ENCODE data around the gene MAML2. TPM values are rescaled to one million over a fixed set of nuclear protein-coding genes. Genes with fewer than 3 reads are reported as not detected.

MAML2 gene
- total and polyA plus RNA-seq, 2 of the 13 experiments (the other 11 are each of a cell fraction or from before 2014, with no cell fraction given): 2.3 to 25.9 TPM

DNA sequence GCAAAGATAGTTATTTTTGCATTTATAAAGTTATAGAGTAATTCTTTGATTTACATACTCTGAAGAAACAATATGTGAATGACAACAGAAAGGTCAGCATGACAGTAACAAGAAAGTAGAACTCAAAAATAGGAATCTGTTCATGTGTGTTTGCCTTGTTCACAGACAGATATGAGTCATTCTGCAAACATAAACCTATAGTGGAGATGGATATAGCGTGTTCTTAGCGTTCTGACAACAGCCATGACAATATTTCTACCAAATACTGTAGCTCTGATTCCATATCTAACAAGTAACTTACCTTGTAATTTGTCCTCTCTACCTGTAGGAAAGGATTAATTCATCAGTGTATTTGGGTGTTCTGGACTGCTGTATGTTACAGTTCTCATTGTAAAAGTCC is 210.6 kb downstream of the MAML2 start (continued):
- TF ChIP-seq, protein P1, sequence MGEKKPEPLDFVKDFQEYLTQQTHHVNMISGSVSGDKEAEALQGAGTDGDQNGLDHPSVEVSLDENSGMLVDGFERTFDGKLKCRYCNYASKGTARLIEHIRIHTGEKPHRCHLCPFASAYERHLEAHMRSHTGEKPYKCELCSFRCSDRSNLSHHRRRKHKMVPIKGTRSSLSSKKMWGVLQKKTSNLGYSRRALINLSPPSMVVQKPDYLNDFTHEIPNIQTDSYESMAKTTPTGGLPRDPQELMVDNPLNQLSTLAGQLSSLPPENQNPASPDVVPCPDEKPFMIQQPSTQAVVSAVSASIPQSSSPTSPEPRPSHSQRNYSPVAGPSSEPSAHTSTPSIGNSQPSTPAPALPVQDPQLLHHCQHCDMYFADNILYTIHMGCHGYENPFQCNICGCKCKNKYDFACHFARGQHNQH (CRISPR knock-in tag; IDR thresholded peaks at IDR 0.05): no peak
- TF ChIP-seq SALL2 (CRISPR knock-in tag; IDR thresholded peaks at IDR 0.05): no peak
- TF ChIP-seq, protein P2, sequence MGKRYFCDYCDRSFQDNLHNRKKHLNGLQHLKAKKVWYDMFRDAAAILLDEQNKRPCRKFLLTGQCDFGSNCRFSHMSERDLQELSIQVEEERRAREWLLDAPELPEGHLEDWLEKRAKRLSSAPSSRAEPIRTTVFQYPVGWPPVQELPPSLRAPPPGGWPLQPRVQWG (CRISPR knock-in tag; IDR thresholded peaks at IDR 0.05; ENCODE audit: borderline replicate concordance, low read depth): no peak
- no peak for TF ChIP-seq YEATS2 (CRISPR knock-in tag; IDR thresholded peaks at IDR 0.05; ENCODE audit: borderline replicate concordance)
- TF ChIP-seq, protein P3, sequence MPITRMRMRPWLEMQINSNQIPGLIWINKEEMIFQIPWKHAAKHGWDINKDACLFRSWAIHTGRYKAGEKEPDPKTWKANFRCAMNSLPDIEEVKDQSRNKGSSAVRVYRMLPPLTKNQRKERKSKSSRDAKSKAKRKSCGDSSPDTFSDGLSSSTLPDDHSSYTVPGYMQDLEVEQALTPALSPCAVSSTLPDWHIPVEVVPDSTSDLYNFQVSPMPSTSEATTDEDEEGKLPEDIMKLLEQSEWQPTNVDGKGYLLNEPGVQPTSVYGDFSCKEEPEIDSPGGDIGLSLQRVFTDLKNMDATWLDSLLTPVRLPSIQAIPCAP (CRISPR knock-in tag; IDR thresholded peaks at IDR 0.05; ENCODE audit: low read depth): no peak
- TF ChIP-seq ZNF34 (CRISPR knock-in tag; IDR thresholded peaks at IDR 0.05; ENCODE audit: borderline replicate concordance): no peak
- no peak for TF ChIP-seq RBM39 (IDR thresholded peaks at IDR 0.05; ENCODE audit: low read depth, low read length, poor library complexity, severe bottlenecking)
- no peak for TF ChIP-seq GTF3A (CRISPR knock-in tag; conservative IDR thresholded peaks at IDR 0.05)
- TF ChIP-seq, protein P4, sequence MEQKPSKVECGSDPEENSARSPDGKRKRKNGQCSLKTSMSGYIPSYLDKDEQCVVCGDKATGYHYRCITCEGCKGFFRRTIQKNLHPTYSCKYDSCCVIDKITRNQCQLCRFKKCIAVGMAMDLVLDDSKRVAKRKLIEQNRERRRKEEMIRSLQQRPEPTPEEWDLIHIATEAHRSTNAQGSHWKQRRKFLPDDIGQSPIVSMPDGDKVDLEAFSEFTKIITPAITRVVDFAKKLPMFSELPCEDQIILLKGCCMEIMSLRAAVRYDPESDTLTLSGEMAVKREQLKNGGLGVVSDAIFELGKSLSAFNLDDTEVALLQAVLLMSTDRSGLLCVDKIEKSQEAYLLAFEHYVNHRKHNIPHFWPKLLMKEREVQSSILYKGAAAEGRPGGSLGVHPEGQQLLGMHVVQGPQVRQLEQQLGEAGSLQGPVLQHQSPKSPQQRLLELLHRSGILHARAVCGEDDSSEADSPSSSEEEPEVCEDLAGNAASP (CRISPR knock-in tag; IDR thresholded peaks at IDR 0.05; ENCODE audit: borderline replicate concordance): no peak
- TF ChIP-seq ZNF460 (CRISPR knock-in tag; IDR thresholded peaks at IDR 0.05; ENCODE audit: borderline replicate concordance): no peak
